Skeletal muscle tissue (tissue), 4 donors: ENCODE results near the gene SPEF1. TPM values are rescaled to one million over a fixed set of nuclear protein-coding genes. Genes with fewer than 3 reads are reported as not detected.
"Not testable (repeated sequence)": the region's sequence is repeated elsewhere in the genome, so short reads cannot be mapped to it uniquely, and the experiment has no call there.

Experiments used
- H3K27ac ChIP-seq: one replicate; pipeline ENCODE4 v1.7.0; 2013; ENCODE audit warnings: mild to moderate bottlenecking, low read depth, low read length, inconsistent platforms
- H3K27me3 ChIP-seq, 3 donors: one replicate each; pipeline ENCODE4 v1.7.0; 2013; ENCODE audit warnings: low read length in 3 of 3; ENCODE audit not compliant: control insufficient read depth in 3 of 3, insufficient read depth in 3 of 3
- H3K36me3 ChIP-seq, 3 donors: one replicate each; pipeline ENCODE4 v1.7.0; 2013; ENCODE audit warnings: low read length in 3 of 3; ENCODE audit not compliant: control insufficient read depth in 3 of 3, insufficient read depth in 3 of 3
- H3K4me1 ChIP-seq, 3 donors: one replicate each; pipeline ENCODE4 v1.7.0; 2013; ENCODE audit warnings: low read length in 3 of 3, mild to moderate bottlenecking in 3 of 3; ENCODE audit not compliant: control insufficient read depth in 3 of 3, insufficient read depth in 3 of 3
- H3K4me3 ChIP-seq, 3 donors: one replicate each; pipeline ENCODE4 v1.7.0; 2013; ENCODE audit warnings: low read length in 3 of 3
- H3K9ac ChIP-seq, 3 donors: one replicate each; pipeline ENCODE4 v1.7.0; 2013; ENCODE audit warnings: low read length in 3 of 3, mild to moderate bottlenecking in 3 of 3, moderate library complexity in 2 of 3, low read depth in 1 of 3
- H3K9me3 ChIP-seq, 3 donors: one replicate each; pipeline ENCODE4 v1.7.0; 2013; ENCODE audit warnings: low read length in 3 of 3; ENCODE audit not compliant: control insufficient read depth in 3 of 3
- total RNA-seq: library from RNA; depleted of rRNA; stranded (reverse); fragments of >200 nt; gene quantifications from one replicate; pipeline ENCODE4 v1.2.3, GENCODE V29; 2014
- donor health status: Osteomylitis.

Gene SPEF1, protein sequence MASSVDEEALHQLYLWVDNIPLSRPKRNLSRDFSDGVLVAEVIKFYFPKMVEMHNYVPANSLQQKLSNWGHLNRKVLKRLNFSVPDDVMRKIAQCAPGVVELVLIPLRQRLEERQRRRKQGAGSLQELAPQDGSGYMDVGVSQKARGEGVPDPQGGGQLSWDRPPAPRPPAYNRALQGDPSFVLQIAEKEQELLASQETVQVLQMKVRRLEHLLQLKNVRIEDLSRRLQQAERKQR
- not detected for total RNA-seq

DNA sequence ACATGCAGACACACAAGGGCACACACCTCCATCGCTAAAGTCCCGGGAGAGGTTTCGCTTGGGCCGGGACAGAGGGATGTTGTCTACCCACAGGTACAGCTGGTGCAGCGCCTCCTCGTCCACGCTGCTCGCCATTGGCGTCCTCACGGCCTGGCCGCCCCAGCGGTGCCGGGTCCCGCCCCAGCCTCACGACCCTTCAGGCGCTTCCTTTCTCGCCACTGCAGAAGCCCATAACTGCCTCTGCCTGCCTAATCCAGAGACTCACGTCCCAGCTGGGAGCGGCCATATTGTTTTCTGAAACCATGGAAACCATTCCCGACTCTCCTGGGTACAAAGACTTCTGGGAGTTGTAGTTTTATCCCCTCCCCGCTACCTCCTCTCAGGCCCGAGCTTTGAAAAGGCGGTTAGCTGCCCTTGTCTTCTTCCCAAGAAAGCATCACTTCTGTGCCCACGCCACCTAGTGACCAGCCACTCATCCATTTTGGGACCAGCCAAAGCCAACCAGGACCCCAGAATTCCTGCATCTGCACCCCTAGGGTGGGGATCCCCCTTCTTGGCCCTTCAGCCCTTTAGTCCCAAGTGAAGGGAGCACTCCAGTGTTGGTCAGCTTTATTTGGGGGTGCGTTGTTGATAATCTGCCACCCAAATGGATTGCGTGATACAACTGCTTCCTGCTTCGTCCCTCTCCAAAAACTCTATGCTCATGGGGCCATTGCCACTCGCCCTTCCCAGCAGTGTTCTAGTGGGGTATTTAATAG lies at the start of gene SPEF1:
SPEF1 (minus strand) TSS at position 296 of the 758 bp plus-strand sequence; CDS start at position 135, 161 bp downstream.
- Histone ChIP-seq H3K27me3 (peaks cover 17 to 22% (median 22%) of the 10 kb centered on the region in 3 donors), H3K27ac (peak within 1 kb of the TSS; percentile 19), H3K9ac (peak within 1 kb of the TSS in 2 of 3 donors; percentile 61 to 67), H3K9me3 (no peaks in the 10 kb centered on the region), H3K36me3 (peaks cover 0 to 5% (median 5%) of the 10 kb centered on the region in 3 donors), H3K4me3 (peak within 1 kb of the TSS; percentile 70 to 87 (median 73)), H3K4me1 (peaks cover 43 to 66% (median 45%) of the 10 kb centered on the region in 3 donors)

DNA sequence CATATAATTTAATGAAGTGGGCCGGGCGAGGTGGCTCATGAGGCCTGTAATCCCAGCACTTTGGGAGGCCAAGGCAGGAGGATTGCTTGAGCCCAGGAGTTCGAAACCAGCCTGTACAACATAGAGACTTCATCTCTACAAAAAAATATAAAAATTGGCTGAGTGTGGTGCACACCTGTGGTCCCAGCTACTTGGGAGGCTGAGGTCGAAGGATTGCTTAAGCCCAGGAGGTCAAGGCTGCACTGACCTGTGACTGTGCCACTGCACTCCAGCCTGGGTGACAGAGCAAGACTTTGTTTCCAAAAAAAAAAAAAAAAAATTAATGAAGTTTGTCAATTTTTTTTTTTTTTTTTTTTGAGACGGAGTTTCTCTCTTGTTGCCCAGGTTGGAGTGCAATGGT lies 48.6 kb upstream of the SPEF1 start:
- not testable (repeated sequence) for H3K9me3 ChIP-seq, H3K4me3 ChIP-seq, H3K4me1 ChIP-seq, H3K27ac ChIP-seq, H3K27me3 ChIP-seq, H3K9ac ChIP-seq
- H3K36me3 ChIP-seq = peaks cover 12 to 32% (median 29%) of the 10 kb centered on the region in 3 donors

DNA sequence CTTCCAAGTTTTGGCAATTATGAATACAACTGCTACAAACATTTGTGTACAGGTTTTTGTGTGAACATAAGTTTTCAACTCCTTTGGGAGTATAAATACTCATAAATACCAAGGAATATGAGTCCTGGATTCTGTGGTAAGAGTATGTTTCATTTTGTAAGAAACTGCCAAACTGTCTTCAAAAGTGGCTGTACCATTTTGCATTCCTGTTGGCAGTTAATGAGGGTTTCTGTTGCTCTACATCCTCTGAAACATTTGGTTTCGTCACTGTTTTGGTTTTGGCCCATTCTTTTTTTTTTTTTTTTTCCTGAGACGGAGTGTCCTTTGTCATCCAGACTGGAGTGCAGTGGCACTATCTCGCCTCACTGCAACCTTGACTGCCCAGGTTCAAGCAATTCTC lies 47.5 kb upstream of the SPEF1 start:
- no peaks in the 10 kb centered on the region for H3K27me3 ChIP-seq
- peaks cover 20 to 41% (median 40%) of the 10 kb centered on the region in 3 donors for H3K36me3 ChIP-seq
- no peaks in the 10 kb centered on the region for H3K9me3 ChIP-seq

GRCh38 chr20:3826420-3826819 lies 45.2 kb upstream of the SPEF1 start:
- H3K27ac ChIP-seq = no peak overlapping the region
- peaks cover 0 to 3% (median 0%) of the 10 kb centered on the region in 3 donors for H3K9me3 ChIP-seq
- H3K36me3 ChIP-seq = peaks cover 39 to 58% (median 58%) of the 10 kb centered on the region in 3 donors
- no peaks in the 10 kb centered on the region for H3K27me3 ChIP-seq
- no peak overlapping the region for H3K9ac ChIP-seq
- peaks cover 1 to 6% (median 2%) of the 10 kb centered on the region in 3 donors for H3K4me1 ChIP-seq
- no peak overlapping the region for H3K4me3 ChIP-seq

More for the DNA sequence above, 47.5 kb upstream of the SPEF1 start:
- Histone ChIP-seq H3K4me1 (peaks cover 0 to 5% (median 0%) of the 10 kb centered on the region in 3 donors), H3K4me3 (no peak overlapping the region), H3K27ac (no peak overlapping the region), H3K9ac (no peak overlapping the region)

- H3K4me1 ChIP-seq = peaks cover 4 to 9% (median 8%) of the 10 kb centered on the region in 3 donors
- H3K9me3 ChIP-seq = peaks cover 0 to 3% (median 0%) of the 10 kb centered on the region in 3 donors
- no peaks in the 10 kb centered on the region for H3K27me3 ChIP-seq
- H3K4me3 ChIP-seq = no peak overlapping the region
- H3K36me3 ChIP-seq = peaks cover 39 to 58% (median 58%) of the 10 kb centered on the region in 3 donors
- no peak overlapping the region for H3K27ac ChIP-seq
- H3K9ac ChIP-seq = no peak overlapping the region
Observed at GRCh38 chr20:3825526-3825925, 44.3 kb upstream of the SPEF1 start.

GRCh38 chr20:3823881-3824280 lies 42.6 kb upstream of the SPEF1 start:
- H3K9me3 ChIP-seq = peaks cover 0 to 3% (median 0%) of the 10 kb centered on the region in 3 donors
- no peaks in the 10 kb centered on the region for H3K27me3 ChIP-seq
- H3K9ac ChIP-seq = no peak overlapping the region
- H3K27ac ChIP-seq = no peak overlapping the region
- peaks cover 11 to 19% (median 18%) of the 10 kb centered on the region in 3 donors for H3K4me1 ChIP-seq
- no peak overlapping the region for H3K4me3 ChIP-seq
- peaks cover 39 to 58% (median 58%) of the 10 kb centered on the region in 3 donors for H3K36me3 ChIP-seq

- Histone ChIP-seq H3K36me3 (peaks cover 37 to 47% (median 44%) of the 10 kb centered on the region in 3 donors), H3K9me3 (peaks cover 0 to 3% (median 0%) of the 10 kb centered on the region in 3 donors), H3K4me3 (no peak overlapping the region), H3K27me3 (no peaks in the 10 kb centered on the region), H3K27ac (peak overlapping the region; percentile 99), H3K4me1 (peaks cover 18 to 28% (median 25%) of the 10 kb centered on the region in 3 donors), H3K9ac (no peak overlapping the region)
Observed at GRCh38 chr20:3821996-3822395, 40.7 kb upstream of the SPEF1 start.

DNA sequence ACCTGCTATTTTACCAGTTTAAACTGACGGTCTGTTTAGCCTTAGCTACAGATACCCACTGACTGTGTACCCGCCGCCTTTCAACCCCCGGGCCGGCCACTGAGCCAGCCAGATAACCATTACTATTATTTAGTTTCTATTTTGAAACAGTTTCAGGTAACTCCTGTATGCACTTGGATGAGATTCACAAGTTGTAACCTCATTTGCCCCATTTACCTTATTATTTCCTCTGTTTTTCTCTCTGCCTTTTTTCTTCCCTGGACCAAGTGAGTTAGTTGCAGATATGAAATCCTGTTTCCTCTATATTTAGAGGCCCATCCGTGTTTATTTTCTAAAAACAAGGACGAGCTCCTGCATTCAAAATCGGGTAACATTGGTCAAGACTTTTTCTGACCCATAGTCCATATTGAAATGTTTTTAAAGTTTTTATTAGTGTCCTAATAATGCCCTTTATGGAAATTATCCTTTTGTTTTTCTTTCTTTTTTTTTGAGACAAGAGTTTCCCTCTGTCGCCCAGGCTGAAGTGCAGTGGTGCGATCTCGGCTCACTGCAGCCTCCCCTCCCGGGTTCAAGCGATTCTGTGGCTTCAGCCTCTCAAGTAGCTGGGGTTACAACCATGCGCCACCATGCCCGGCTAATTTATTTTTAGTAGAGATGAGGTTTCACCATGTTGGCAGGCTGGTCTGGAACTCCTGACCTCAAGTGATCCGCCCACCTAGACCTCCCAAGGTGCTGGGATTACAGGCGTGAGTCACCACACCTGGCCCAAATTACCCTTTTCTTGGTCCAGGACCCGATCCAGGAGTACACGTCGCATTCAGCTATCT lies 39.9 kb upstream of the SPEF1 start:
- peaks cover 33 to 38% (median 35%) of the 10 kb centered on the region in 3 donors for H3K36me3 ChIP-seq
- peaks cover 18 to 25% (median 23%) of the 10 kb centered on the region in 3 donors for H3K4me1 ChIP-seq
- H3K27me3 ChIP-seq = no peaks in the 10 kb centered on the region
- H3K9ac ChIP-seq = peak overlapping the region; percentile 91 to 99 (median 94)
- H3K9me3 ChIP-seq = peaks cover 0 to 3% (median 0%) of the 10 kb centered on the region in 3 donors
- H3K4me3 ChIP-seq = peak overlapping the region; percentile 80 to 93 (median 88)
- H3K27ac ChIP-seq = peak overlapping the region; percentile 99

- Histone ChIP-seq H3K4me1 (peaks cover 18 to 25% (median 23%) of the 10 kb centered on the region in 3 donors), H3K9ac (peak within 1 kb of the TSS; percentile 91 to 99 (median 94))
Observed at GRCh38 chr20:3820048-3820900, 39.0 kb upstream of the SPEF1 start, which contains the start of gene AP5S1. Gene AP5S1 (plus strand): TSS chr20:3820547. CDS start chr20:3822118, 1,571 bp downstream.

More at GRCh38 chr20:3820048-3820900, 39.0 kb upstream of the SPEF1 start, which contains the start of gene AP5S1:
- Histone ChIP-seq H3K27me3 (no peaks in the 10 kb centered on the region), H3K36me3 (peaks cover 29 to 32% (median 30%) of the 10 kb centered on the region in 3 donors), H3K27ac (peak within 1 kb of the TSS; percentile 99), H3K4me3 (peak within 1 kb of the TSS; percentile 80 to 93 (median 88)), H3K9me3 (peaks cover 0 to 3% (median 0%) of the 10 kb centered on the region in 3 donors)
